ENCODE results near the gene GAL.

DNA sequence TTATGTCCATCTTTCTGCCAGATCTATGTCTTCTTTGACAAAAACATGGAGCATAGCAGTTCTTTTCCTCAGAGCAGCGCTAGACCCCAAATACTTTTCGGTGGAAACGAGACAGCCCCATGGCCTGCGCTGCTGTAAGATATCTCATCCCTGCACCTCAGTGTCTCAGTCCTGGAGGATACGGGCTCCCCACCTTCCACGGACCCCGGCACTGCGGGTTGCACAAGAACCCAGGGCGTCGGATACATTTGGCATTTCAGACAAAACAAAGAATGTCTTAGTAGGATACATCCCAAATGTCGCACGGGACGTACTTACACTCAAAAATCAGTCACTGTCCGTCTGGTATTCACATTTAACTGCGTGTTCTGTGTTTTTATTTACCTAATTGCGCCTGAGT is 9.9 kb upstream of the GAL start:
- TF ChIP-seq, protein P1, sequence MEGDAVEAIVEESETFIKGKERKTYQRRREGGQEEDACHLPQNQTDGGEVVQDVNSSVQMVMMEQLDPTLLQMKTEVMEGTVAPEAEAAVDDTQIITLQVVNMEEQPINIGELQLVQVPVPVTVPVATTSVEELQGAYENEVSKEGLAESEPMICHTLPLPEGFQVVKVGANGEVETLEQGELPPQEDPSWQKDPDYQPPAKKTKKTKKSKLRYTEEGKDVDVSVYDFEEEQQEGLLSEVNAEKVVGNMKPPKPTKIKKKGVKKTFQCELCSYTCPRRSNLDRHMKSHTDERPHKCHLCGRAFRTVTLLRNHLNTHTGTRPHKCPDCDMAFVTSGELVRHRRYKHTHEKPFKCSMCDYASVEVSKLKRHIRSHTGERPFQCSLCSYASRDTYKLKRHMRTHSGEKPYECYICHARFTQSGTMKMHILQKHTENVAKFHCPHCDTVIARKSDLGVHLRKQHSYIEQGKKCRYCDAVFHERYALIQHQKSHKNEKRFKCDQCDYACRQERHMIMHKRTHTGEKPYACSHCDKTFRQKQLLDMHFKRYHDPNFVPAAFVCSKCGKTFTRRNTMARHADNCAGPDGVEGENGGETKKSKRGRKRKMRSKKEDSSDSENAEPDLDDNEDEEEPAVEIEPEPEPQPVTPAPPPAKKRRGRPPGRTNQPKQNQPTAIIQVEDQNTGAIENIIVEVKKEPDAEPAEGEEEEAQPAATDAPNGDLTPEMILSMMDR (IDR thresholded peaks at IDR 0.05), result no peak
- no peak for TF ChIP-seq POLR2A (IDR thresholded peaks at IDR 0.05)
